Type B pancreatic cell (in vitro differentiated cells): ENCODE data around the gene MSI2. TPM values are rescaled to one million over a fixed set of nuclear protein-coding genes. Genes with fewer than 3 reads are reported as not detected.

ENCODE experiments used
- DNase-seq: peaks from one replicate; pipeline ENCODE4 v3.0.0; 2021; ENCODE audit warnings: mixed read lengths; ENCODE audit not compliant: unreplicated experiment; ENCODE audit errors: extremely low spot score
- H3K27ac Mint-ChIP-seq: 2 replicates; pipeline ENCODE4 v1.8.0; 2021; ENCODE audit warnings: mild to moderate bottlenecking, mixed read lengths
- H3K27me3 Mint-ChIP-seq: 2 replicates; pipeline ENCODE4 v1.8.0; 2021; ENCODE audit warnings: mixed read lengths
- H3K36me3 Mint-ChIP-seq: 2 replicates; pipeline ENCODE4 v1.8.0; 2021; ENCODE audit warnings: mixed read lengths
- H3K4me1 Mint-ChIP-seq: one replicate; pipeline ENCODE4 v1.8.0; 2021; ENCODE audit warnings: mixed read lengths; ENCODE audit not compliant: unreplicated experiment
- H3K4me3 Mint-ChIP-seq: 2 replicates; pipeline ENCODE4 v1.8.0; 2021; ENCODE audit warnings: mild to moderate bottlenecking, mixed read lengths
- H3K9me3 Mint-ChIP-seq: 2 replicates; pipeline ENCODE4 v1.8.0; 2021; ENCODE audit warnings: mixed read lengths
- CTCF ChIP-seq: fragments of 200-600 bp; sonication (generic); conservative IDR thresholded peaks from 2 replicates; pipeline ENCODE4 v1.5.0; 2021; ENCODE audit warnings: antibody characterized with exemption, mild to moderate bottlenecking
- total RNA-seq: library from RNA; stranded (reverse); gene quantifications from 2 replicates; pipeline ENCODE4 v1.2.1, GENCODE V29; 2021; ENCODE audit warnings: low replicate concordance

The MSI2 gene
- total RNA-seq, 1 donor from 2014 or later, result 158 TPM

GRCh38 chr17:57425903-57426880 is 169.9 kb downstream of the MSI2 start:
- Mint-ChIP-seq H3K4me3 (no peak overlapping the region), H3K27ac (no peak overlapping the region), H3K4me1 (peaks cover 31% of the 10 kb centered on the region), H3K36me3 (peaks cover 12% of the 10 kb centered on the region), H3K27me3 (no peaks in the 10 kb centered on the region), H3K9me3 (peaks cover 3% of the 10 kb centered on the region)
- no peak for DNase-seq
- no peak for TF ChIP-seq CTCF

GRCh38 chr17:57429966-57430365 is 173.6 kb downstream of the MSI2 start:
- no peaks in the 10 kb centered on the region for H3K27me3 Mint-ChIP-seq
- H3K27ac Mint-ChIP-seq, result no peak overlapping the region
- H3K4me1 Mint-ChIP-seq, result peaks cover 36% of the 10 kb centered on the region

GRCh38 chr17:57431415-57431814 is 175.1 kb downstream of the MSI2 start:
- Mint-ChIP-seq H3K27ac (no peak overlapping the region), H3K27me3 (no peaks in the 10 kb centered on the region), H3K4me1 (peaks cover 40% of the 10 kb centered on the region), H3K9me3 (no peaks in the 10 kb centered on the region), H3K36me3 (peaks cover 27% of the 10 kb centered on the region), H3K4me3 (no peak overlapping the region)
- TF ChIP-seq CTCF, result no peak
- no peak for DNase-seq

More at GRCh38 chr17:57429966-57430365, 173.6 kb downstream of the MSI2 start:
- no peak for DNase-seq
- Mint-ChIP-seq H3K4me3 (no peak overlapping the region), H3K36me3 (peaks cover 20% of the 10 kb centered on the region), H3K9me3 (no peaks in the 10 kb centered on the region)
- no peak for TF ChIP-seq CTCF

- H3K4me1 Mint-ChIP-seq, result peaks cover 44% of the 10 kb centered on the region
Observed at GRCh38 chr17:57432507-57433277, 176.4 kb downstream of the MSI2 start.

More at GRCh38 chr17:57432507-57433277, 176.4 kb downstream of the MSI2 start:
- TF ChIP-seq CTCF, result no peak
- Mint-ChIP-seq H3K27ac (no peak overlapping the region), H3K9me3 (no peaks in the 10 kb centered on the region), H3K36me3 (peaks cover 34% of the 10 kb centered on the region), H3K4me3 (peak overlapping the region; percentile 7), H3K27me3 (no peaks in the 10 kb centered on the region)
- DNase-seq, result no peak
